ENCODE data around the gene TMEM178B. TPM values are rescaled to one million over a fixed set of nuclear protein-coding genes. Genes with fewer than 3 reads are reported as not detected.

The TMEM178B gene
- polyA plus RNA-seq, 1 of the 3 experiments (the other 2 are of a cell fraction) = 0.20 TPM

DNA sequence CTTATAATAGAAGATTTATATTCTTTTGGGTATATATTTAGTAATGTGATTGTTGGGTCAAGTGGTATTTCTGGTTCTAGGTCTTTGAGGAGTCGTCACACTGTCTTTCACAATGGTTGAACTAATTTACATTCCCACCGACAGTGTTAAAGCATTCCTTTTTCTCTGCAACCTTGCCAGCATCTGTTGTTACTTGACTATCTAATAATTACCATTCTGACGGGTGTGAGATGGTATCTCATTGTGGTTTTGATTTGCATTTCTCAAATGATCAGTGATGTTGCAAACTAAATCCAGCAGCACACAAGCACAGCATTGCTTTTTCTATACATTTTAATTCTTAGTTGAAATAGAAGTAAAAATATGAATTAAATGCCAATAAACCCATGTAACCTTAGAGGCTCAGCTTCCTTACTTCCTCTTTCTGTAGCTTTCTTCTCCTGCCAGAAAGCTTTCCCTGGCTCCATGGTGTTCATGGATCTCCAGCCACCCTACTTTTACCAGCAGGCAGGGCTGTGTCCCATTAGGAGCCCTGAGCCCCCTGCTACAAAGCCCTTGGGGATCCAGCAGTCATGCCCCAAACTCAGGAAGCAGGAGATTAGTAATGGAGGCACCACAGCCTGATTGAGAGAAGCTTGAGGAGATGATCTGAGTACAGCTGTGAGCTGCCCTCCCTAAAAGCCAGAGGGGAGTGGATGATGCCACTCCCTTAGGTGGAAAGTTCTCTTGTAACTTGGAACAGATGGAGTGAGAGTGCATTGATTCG lies 158.6 kb downstream of the TMEM178B start:
- no peak overlapping the region for H2AFZ ChIP-seq (ENCODE audit: low read depth)
- H3F3A ChIP-seq (replicated peaks; ENCODE audit: insufficient read depth) = no peaks in the 10 kb centered on the region
- H3K4me3 ChIP-seq (ENCODE audit: low read depth in 2 of 2, low read length in 1 of 2) = no peak overlapping the region
- TF ChIP-seq, protein P1, sequence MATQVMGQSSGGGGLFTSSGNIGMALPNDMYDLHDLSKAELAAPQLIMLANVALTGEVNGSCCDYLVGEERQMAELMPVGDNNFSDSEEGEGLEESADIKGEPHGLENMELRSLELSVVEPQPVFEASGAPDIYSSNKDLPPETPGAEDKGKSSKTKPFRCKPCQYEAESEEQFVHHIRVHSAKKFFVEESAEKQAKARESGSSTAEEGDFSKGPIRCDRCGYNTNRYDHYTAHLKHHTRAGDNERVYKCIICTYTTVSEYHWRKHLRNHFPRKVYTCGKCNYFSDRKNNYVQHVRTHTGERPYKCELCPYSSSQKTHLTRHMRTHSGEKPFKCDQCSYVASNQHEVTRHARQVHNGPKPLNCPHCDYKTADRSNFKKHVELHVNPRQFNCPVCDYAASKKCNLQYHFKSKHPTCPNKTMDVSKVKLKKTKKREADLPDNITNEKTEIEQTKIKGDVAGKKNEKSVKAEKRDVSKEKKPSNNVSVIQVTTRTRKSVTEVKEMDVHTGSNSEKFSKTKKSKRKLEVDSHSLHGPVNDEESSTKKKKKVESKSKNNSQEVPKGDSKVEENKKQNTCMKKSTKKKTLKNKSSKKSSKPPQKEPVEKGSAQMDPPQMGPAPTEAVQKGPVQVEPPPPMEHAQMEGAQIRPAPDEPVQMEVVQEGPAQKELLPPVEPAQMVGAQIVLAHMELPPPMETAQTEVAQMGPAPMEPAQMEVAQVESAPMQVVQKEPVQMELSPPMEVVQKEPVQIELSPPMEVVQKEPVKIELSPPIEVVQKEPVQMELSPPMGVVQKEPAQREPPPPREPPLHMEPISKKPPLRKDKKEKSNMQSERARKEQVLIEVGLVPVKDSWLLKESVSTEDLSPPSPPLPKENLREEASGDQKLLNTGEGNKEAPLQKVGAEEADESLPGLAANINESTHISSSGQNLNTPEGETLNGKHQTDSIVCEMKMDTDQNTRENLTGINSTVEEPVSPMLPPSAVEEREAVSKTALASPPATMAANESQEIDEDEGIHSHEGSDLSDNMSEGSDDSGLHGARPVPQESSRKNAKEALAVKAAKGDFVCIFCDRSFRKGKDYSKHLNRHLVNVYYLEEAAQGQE (IDR thresholded peaks at IDR 0.05; ENCODE audit: low read depth, low read length) = no peak
- TF ChIP-seq, protein P2, sequence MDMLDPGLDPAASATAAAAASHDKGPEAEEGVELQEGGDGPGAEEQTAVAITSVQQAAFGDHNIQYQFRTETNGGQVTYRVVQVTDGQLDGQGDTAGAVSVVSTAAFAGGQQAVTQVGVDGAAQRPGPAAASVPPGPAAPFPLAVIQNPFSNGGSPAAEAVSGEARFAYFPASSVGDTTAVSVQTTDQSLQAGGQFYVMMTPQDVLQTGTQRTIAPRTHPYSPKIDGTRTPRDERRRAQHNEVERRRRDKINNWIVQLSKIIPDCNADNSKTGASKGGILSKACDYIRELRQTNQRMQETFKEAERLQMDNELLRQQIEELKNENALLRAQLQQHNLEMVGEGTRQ (IDR thresholded peaks at IDR 0.05; ENCODE audit: borderline replicate concordance, low read depth, low read length) = no peak
- ChIA-PET POLR2A (no interaction called here), CTCF (interaction anchor here (1.0 to 3.6 kb wide), 15 partner anchors 9 to 506 kb away, joined by 3 to 34 read pairs (median 7); partner anchors contain the start of gene MRPS33)
- no peak overlapping the region for H3K27ac ChIP-seq (ENCODE audit: low read depth in 2 of 2, low read length in 1 of 2)
- H3K9me3 ChIP-seq = no peaks in the 10 kb centered on the region; the same call in 1 of the 2 replicates
- no peaks in the 10 kb centered on the region for H3K36me3 ChIP-seq (replicated peaks in 1 of 2; ENCODE audit: control insufficient read depth in 1 of 2, insufficient read depth in 2 of 2, low read length in 1 of 2)
- peaks cover 0 to 6% of the 10 kb centered on the region in 2 experiments; a peak in 2 of 4 replicates for H3K4me1 ChIP-seq (ENCODE audit: control insufficient read depth in 1 of 2, insufficient read depth in 2 of 2, low read depth in 1 of 2, low read length in 1 of 2)
- no peaks in the 10 kb centered on the region for H3K27me3 ChIP-seq (ENCODE audit: insufficient read depth)
- H3K4me2 ChIP-seq = no peak overlapping the region
- no peaks in the 10 kb centered on the region for H4K20me1 ChIP-seq (ENCODE audit: insufficient read depth)
- DNase-seq = no peak
- 24% methylated on average over 4 of the region's 4 CpGs for WGBS (ENCODE audit: low lambda C conversion rate)
- H3K9ac ChIP-seq = no peak overlapping the region
- H3K79me2 ChIP-seq (ENCODE audit: insufficient read depth) = no peaks in the 10 kb centered on the region
- H3K9me2 ChIP-seq = no peaks in the 10 kb centered on the region

DNA sequence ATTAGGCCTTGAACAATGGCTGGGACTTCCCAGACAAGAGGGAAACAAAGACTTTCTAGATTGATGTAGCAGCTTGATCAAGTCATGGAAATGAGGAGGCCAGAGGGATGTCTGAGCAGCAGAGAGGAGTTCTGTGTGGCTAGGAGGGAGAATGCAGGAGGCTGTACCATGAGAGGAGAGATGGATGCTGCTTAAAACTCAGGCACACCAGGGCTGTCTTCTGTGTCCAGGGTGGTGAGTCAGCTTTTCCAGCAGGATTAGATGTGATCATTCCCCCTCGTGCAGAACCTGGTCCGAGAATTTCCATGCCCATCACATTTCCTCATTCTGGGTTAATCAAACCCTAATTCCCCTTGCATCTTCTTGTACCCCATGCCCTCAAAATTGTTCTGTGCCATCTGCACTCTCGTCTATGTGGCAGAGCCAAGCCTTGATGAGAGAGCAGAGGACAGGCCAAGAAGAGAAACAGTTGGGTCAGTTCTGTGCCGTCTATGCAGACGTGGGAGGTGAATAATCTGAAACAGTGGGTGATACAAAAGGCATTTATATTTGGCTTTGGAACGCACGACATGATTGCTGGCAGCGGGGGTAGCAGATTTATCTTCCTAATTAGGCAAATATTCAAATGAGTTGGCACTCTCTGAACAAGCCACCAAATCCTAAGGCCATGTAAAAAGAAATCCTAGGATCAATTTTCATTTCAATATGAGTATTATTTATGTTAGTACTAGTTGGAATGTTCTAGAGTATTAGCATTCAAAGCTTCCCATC lies 160.7 kb downstream of the TMEM178B start:
- ChIA-PET CTCF (interaction anchor here (1.2 to 2.7 kb wide), 3 partner anchors 27 to 415 kb away, joined by 3 to 11 read pairs (median 3); no protein-coding TSS in a partner anchor), POLR2A (no interaction called here)
- Histone ChIP-seq H3K9ac (no peak overlapping the region), H3F3A (replicated peaks; ENCODE audit: insufficient read depth) (no peaks in the 10 kb centered on the region), H3K4me2 (no peak overlapping the region), H4K20me1 (ENCODE audit: insufficient read depth) (no peaks in the 10 kb centered on the region), H3K4me1 (ENCODE audit: control insufficient read depth in 1 of 2, insufficient read depth in 2 of 2, low read depth in 1 of 2, low read length in 1 of 2) (peaks cover 0 to 3% of the 10 kb centered on the region in 2 experiments; a peak in 2 of 4 replicates), H3K9me3 (no peaks in the 10 kb centered on the region; the same call in 1 of the 2 replicates), H2AFZ (ENCODE audit: low read depth) (no peak overlapping the region), H3K27ac (ENCODE audit: low read depth in 2 of 2, low read length in 1 of 2) (no peak overlapping the region), H3K9me2 (no peaks in the 10 kb centered on the region), H3K27me3 (ENCODE audit: insufficient read depth) (no peaks in the 10 kb centered on the region), H3K4me3 (ENCODE audit: low read depth in 2 of 2, low read length in 1 of 2) (no peak overlapping the region), H3K79me2 (ENCODE audit: insufficient read depth) (no peaks in the 10 kb centered on the region), H3K36me3 (replicated peaks in 1 of 2; ENCODE audit: control insufficient read depth in 1 of 2, insufficient read depth in 2 of 2, low read length in 1 of 2) (no peaks in the 10 kb centered on the region)
- no peak for DNase-seq
- WGBS (ENCODE audit: low lambda C conversion rate) = 23% methylated on average over 8 of the region's 8 CpGs
- TF ChIP-seq, protein P2 (IDR thresholded peaks at IDR 0.05; ENCODE audit: borderline replicate concordance, low read depth, low read length) = no peak
- TF ChIP-seq EP300 (IDR thresholded peaks at IDR 0.05; ENCODE audit: borderline replicate concordance in 1 of 2, low read depth in 1 of 2, low read length in 1 of 2) (no peak), EZH2phosphoT487 (IDR thresholded peaks at IDR 0.05; ENCODE audit: borderline replicate concordance, low read depth) (no peak), RAD21 (IDR thresholded peaks at IDR 0.05; ENCODE audit: low read length) (no peak), RCOR1 (IDR thresholded peaks at IDR 0.05; ENCODE audit: low read length) (no peak), NRF1 (IDR thresholded peaks at IDR 0.05; ENCODE audit: low read depth, low read length) (no peak), TAF1 (IDR thresholded peaks at IDR 0.05; ENCODE audit: borderline replicate concordance, low read depth, low read length) (no peak), FOXJ3 (CRISPR knock-in tag; IDR thresholded peaks at IDR 0.05) (no peak), TEAD4 (IDR thresholded peaks at IDR 0.05; ENCODE audit: borderline replicate concordance, insufficient read depth) (no peak), POLR2AphosphoS5 (IDR thresholded peaks at IDR 0.05; ENCODE audit: low read depth, low read length) (no peak), YY1 (IDR thresholded peaks at IDR 0.05; ENCODE audit: low read depth) (no peak), TCF12 (IDR thresholded peaks at IDR 0.05) (no peak)
- TF ChIP-seq, protein P3, sequence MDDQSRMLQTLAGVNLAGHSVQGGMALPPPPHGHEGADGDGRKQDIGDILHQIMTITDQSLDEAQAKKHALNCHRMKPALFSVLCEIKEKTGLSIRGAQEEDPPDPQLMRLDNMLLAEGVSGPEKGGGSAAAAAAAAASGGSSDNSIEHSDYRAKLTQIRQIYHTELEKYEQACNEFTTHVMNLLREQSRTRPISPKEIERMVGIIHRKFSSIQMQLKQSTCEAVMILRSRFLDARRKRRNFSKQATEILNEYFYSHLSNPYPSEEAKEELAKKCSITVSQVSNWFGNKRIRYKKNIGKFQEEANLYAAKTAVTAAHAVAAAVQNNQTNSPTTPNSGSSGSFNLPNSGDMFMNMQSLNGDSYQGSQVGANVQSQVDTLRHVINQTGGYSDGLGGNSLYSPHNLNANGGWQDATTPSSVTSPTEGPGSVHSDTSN (IDR thresholded peaks at IDR 0.05) = no peak
- TF ChIP-seq, protein P4, sequence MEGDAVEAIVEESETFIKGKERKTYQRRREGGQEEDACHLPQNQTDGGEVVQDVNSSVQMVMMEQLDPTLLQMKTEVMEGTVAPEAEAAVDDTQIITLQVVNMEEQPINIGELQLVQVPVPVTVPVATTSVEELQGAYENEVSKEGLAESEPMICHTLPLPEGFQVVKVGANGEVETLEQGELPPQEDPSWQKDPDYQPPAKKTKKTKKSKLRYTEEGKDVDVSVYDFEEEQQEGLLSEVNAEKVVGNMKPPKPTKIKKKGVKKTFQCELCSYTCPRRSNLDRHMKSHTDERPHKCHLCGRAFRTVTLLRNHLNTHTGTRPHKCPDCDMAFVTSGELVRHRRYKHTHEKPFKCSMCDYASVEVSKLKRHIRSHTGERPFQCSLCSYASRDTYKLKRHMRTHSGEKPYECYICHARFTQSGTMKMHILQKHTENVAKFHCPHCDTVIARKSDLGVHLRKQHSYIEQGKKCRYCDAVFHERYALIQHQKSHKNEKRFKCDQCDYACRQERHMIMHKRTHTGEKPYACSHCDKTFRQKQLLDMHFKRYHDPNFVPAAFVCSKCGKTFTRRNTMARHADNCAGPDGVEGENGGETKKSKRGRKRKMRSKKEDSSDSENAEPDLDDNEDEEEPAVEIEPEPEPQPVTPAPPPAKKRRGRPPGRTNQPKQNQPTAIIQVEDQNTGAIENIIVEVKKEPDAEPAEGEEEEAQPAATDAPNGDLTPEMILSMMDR (IDR thresholded peaks at IDR 0.05) = no peak

All from SK-N-SH (cell line).